HEK293 (cell line): ENCODE data around the gene LUZP2.

Experiments
- CTCF ChIA-PET: fragments of 350-600 bp; formaldehyde crosslinking; extraction: SDS; loops from one replicate; lab custom pipeline; 2021; ENCODE audit warnings: antibody characterized with exemption; lab: Yijun Ruan, JAX
- POLR2A ChIA-PET: fragments of 300-600 bp; formaldehyde crosslinking; extraction: SDS; loops from one replicate; lab custom pipeline; 2020; ENCODE audit warnings: antibody characterized with exemption, inconsistent platforms; lab: Yijun Ruan, JAX
- H3K27ac ChIP-seq: fragments of 200-500 bp; sonication (Bioruptor generic); 2 replicates; pipeline ENCODE4 v1.5.1; 2014; ENCODE audit warnings: low read depth, low read length, control low read depth, inconsistent platforms; ENCODE audit errors: extremely low read depth
- H3K36me3 ChIP-seq, 2 experiments: fragments of 200-500 bp in 1 of 2; sonication (Bioruptor generic) in 1 of 2; 1 replicate in 1 of 2; 2 replicates in 1 of 2; pipeline ENCODE4 v1.5.1; 2014 to 2017; ENCODE audit warnings: inconsistent platforms in 2 of 2, low read length in 2 of 2; ENCODE audit not compliant: control insufficient read depth in 2 of 2, insufficient read depth in 1 of 2
- H3K4me1 ChIP-seq: fragments of 200-500 bp; sonication (Bioruptor generic); 2 replicates; pipeline ENCODE4 v1.5.1; 2014; ENCODE audit warnings: mild to moderate bottlenecking, low read length, inconsistent platforms; ENCODE audit not compliant: control insufficient read depth, insufficient read depth
- H3K4me3 ChIP-seq: 2 replicates; pipeline ENCODE4 v1.5.1; 2011; ENCODE audit warnings: low read depth, mild to moderate bottlenecking, control low read depth, low read length, moderate library complexity
- H3K9me3 ChIP-seq: fragments of 200-500 bp; sonication (Bioruptor generic); 2 replicates; pipeline ENCODE4 v1.5.1; 2014; ENCODE audit warnings: low read depth, low read length, inconsistent platforms; ENCODE audit not compliant: control insufficient read depth, insufficient read depth
- EGR2 ChIP-seq: fragments of 450-650 bp; formaldehyde crosslinking; IDR thresholded peaks from 2 replicates; pipeline ENCODE4 v1.5.1; 2016; ENCODE audit warnings: low read depth, missing biosample characterization, missing genetic modification characterization
- GLIS2 ChIP-seq: fragments of 450-650 bp; formaldehyde crosslinking; IDR thresholded peaks from 2 replicates; pipeline ENCODE4 v1.5.1; 2016; ENCODE audit warnings: missing biosample characterization, missing genetic modification characterization
- KLF7 ChIP-seq: fragments of 450-650 bp; formaldehyde crosslinking; IDR thresholded peaks from 2 replicates; pipeline ENCODE4 v1.5.1; 2016; ENCODE audit warnings: missing biosample characterization, missing genetic modification characterization, borderline replicate concordance
- OSR2 ChIP-seq: fragments of 450-650 bp; formaldehyde crosslinking; IDR thresholded peaks from 2 replicates; pipeline ENCODE4 v1.5.1; 2016; ENCODE audit warnings: missing biosample characterization, missing genetic modification characterization
- PRDM1 ChIP-seq: fragments of 450-650 bp; formaldehyde crosslinking; IDR thresholded peaks from 2 replicates; pipeline ENCODE4; 2016; ENCODE audit warnings: missing biosample characterization, missing genetic modification characterization
- PRDM2 ChIP-seq: fragments of 450-650 bp; formaldehyde crosslinking; IDR thresholded peaks from 2 replicates; pipeline ENCODE4 v1.5.1; 2016; ENCODE audit warnings: missing biosample characterization, missing genetic modification characterization, borderline replicate concordance
- SETDB1 ChIP-seq: IDR thresholded peaks from one replicate; pipeline ENCODE4 v1.6.1; 2017; ENCODE audit warnings: mild to moderate bottlenecking, low read length, moderate library complexity, mixed read lengths; ENCODE audit not compliant: insufficient read length
- SP2 ChIP-seq: fragments of 450-650 bp; formaldehyde crosslinking; IDR thresholded peaks from 2 replicates; pipeline ENCODE4 v1.5.1; 2016; ENCODE audit warnings: missing biosample characterization, missing genetic modification characterization
- ZFP3 ChIP-seq: fragments of 450-650 bp; formaldehyde crosslinking; IDR thresholded peaks from 2 replicates; pipeline ENCODE4 v1.5.1; 2016; ENCODE audit warnings: low read depth, missing biosample characterization, missing genetic modification characterization
- ZFP37 ChIP-seq: fragments of 450-650 bp; formaldehyde crosslinking; IDR thresholded peaks from 2 replicates; pipeline ENCODE4 v1.5.1; 2016; ENCODE audit warnings: missing biosample characterization, missing genetic modification characterization
- ZNF184 ChIP-seq: fragments of 450-650 bp; IDR thresholded peaks from 2 replicates; pipeline ENCODE4 v1.5.1; 2018; ENCODE audit warnings: missing biosample characterization, mild to moderate bottlenecking, missing genetic modification characterization
- ZNF202 ChIP-seq: fragments of 450-650 bp; formaldehyde crosslinking; IDR thresholded peaks from 2 replicates; pipeline ENCODE4 v1.5.1; 2016; ENCODE audit warnings: missing biosample characterization, missing genetic modification characterization, borderline replicate concordance
- ZNF211 ChIP-seq: fragments of 450-650 bp; formaldehyde crosslinking; IDR thresholded peaks from 2 replicates; pipeline ENCODE4 v1.5.1; 2016; ENCODE audit warnings: low read depth, missing biosample characterization, missing genetic modification characterization
- ZNF214 ChIP-seq: fragments of 450-650 bp; formaldehyde crosslinking; IDR thresholded peaks from 2 replicates; pipeline ENCODE4 v1.5.1; 2017; ENCODE audit warnings: missing biosample characterization, mild to moderate bottlenecking, missing genetic modification characterization, borderline replicate concordance
- ZNF274 ChIP-seq, 2 experiments: fragments of 200-500 bp in 1 of 2; fragments of 450-650 bp in 1 of 2; sonication (Bioruptor generic) in 1 of 2; formaldehyde crosslinking in 1 of 2; IDR thresholded peaks; 2 replicates each; pipeline versions ENCODE4 v1.5.1 to v1.6.1; 2014 to 2016; ENCODE audit warnings: borderline replicate concordance in 1 of 2, inconsistent platforms in 1 of 2, low read length in 1 of 2, missing biosample characterization in 1 of 2, missing genetic modification characterization in 1 of 2
- ZNF394 ChIP-seq: fragments of 450-650 bp; formaldehyde crosslinking; IDR thresholded peaks from 2 replicates; pipeline ENCODE4 v1.5.1; 2016; ENCODE audit warnings: missing biosample characterization, missing genetic modification characterization, mild to moderate bottlenecking, moderate library complexity, borderline replicate concordance
- ZNF416 ChIP-seq: fragments of 450-650 bp; formaldehyde crosslinking; IDR thresholded peaks from 2 replicates; pipeline ENCODE4 v1.5.1; 2016; ENCODE audit warnings: missing biosample characterization, missing genetic modification characterization
- ZNF530 ChIP-seq: fragments of 450-650 bp; formaldehyde crosslinking; IDR thresholded peaks from 2 replicates; pipeline ENCODE4 v1.5.1; 2016; ENCODE audit warnings: low read depth, missing biosample characterization, missing genetic modification characterization
- ZNF548 ChIP-seq: fragments of 450-650 bp; formaldehyde crosslinking; IDR thresholded peaks from 2 replicates; pipeline ENCODE4 v1.5.1; 2016; ENCODE audit warnings: missing biosample characterization, missing genetic modification characterization
- ZNF560 ChIP-seq: fragments of 450-650 bp; formaldehyde crosslinking; IDR thresholded peaks from 2 replicates; pipeline ENCODE4 v1.5.1; 2017; ENCODE audit warnings: missing biosample characterization, missing genetic modification characterization, borderline replicate concordance
- ZNF747 ChIP-seq: fragments of 450-650 bp; formaldehyde crosslinking; IDR thresholded peaks from 2 replicates; pipeline ENCODE4 v1.5.1; 2016; ENCODE audit warnings: missing biosample characterization, missing genetic modification characterization
- ZNF776 ChIP-seq: fragments of 450-650 bp; formaldehyde crosslinking; IDR thresholded peaks from 2 replicates; pipeline ENCODE4 v1.5.0; 2017; ENCODE audit warnings: missing biosample characterization, missing genetic modification characterization, borderline replicate concordance
- ZXDB ChIP-seq: fragments of 450-650 bp; formaldehyde crosslinking; IDR thresholded peaks from 2 replicates; pipeline ENCODE4 v1.5.1; 2016; ENCODE audit warnings: missing biosample characterization, missing genetic modification characterization
- TF ChIP-seq, protein P1 (sequence below): fragments of 450-650 bp; IDR thresholded peaks from 2 replicates; pipeline ENCODE4 v1.5.1; 2018; ENCODE audit warnings: missing biosample characterization, missing genetic modification characterization
- TF ChIP-seq, protein P2 (sequence below): fragments of 450-650 bp; formaldehyde crosslinking; IDR thresholded peaks from 2 replicates; pipeline ENCODE4 v1.5.1; 2016; ENCODE audit warnings: missing biosample characterization, missing genetic modification characterization
- TF ChIP-seq, protein P3 (sequence below): fragments of 450-650 bp; formaldehyde crosslinking; IDR thresholded peaks from 2 replicates; pipeline ENCODE4 v1.5.1; 2017; ENCODE audit warnings: missing biosample characterization, missing genetic modification characterization

The LUZP2 gene

GRCh38 chr11:24767411-24767810, 270.6 kb downstream of the LUZP2 start:
- no peak for TF ChIP-seq ZNF416
- TF ChIP-seq SETDB1, result no peak
- no peak for TF ChIP-seq ZNF747 (tag by site-specific recombination)
- no peak for TF ChIP-seq ZNF214 (tag by site-specific recombination)
- no peak for TF ChIP-seq ZNF560 (tag by site-specific recombination)
- no peak for TF ChIP-seq ZNF202
- TF ChIP-seq ZXDB (tag by site-specific recombination), result no peak
- no peak for TF ChIP-seq EGR2 (tag by site-specific recombination)
- TF ChIP-seq, protein P1, sequence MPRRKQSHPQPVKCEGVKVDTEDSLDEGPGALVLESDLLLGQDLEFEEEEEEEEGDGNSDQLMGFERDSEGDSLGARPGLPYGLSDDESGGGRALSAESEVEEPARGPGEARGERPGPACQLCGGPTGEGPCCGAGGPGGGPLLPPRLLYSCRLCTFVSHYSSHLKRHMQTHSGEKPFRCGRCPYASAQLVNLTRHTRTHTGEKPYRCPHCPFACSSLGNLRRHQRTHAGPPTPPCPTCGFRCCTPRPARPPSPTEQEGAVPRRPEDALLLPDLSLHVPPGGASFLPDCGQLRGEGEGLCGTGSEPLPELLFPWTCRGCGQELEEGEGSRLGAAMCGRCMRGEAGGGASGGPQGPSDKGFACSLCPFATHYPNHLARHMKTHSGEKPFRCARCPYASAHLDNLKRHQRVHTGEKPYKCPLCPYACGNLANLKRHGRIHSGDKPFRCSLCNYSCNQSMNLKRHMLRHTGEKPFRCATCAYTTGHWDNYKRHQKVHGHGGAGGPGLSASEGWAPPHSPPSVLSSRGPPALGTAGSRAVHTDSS (tag by site-specific recombination), result no peak
- no peak for TF ChIP-seq ZNF394 (tag by site-specific recombination)
- TF ChIP-seq OSR2 (tag by site-specific recombination), result no peak
- TF ChIP-seq GLIS2, result no peak
- no peak for TF ChIP-seq ZNF548 (tag by site-specific recombination)
- no peak for TF ChIP-seq ZNF274 (IDR thresholded peaks at IDR 0.05; ENCODE audit: low read length)
- TF ChIP-seq ZNF274 (tag by site-specific recombination; IDR thresholded peaks at IDR 0.05; ENCODE audit: borderline replicate concordance), result no peak
- no peak for TF ChIP-seq ZFP37 (tag by site-specific recombination)
- no peaks in the 10 kb centered on the region for H3K4me1 ChIP-seq
- ChIA-PET POLR2A (no interaction called here), CTCF (interaction anchor here (0.7 kb wide), 1 partner anchor 270 kb away, joined by 3 read pairs; no protein-coding TSS in a partner anchor)
- H3K27ac ChIP-seq, result no peak overlapping the region
- no peaks in the 10 kb centered on the region for H3K36me3 ChIP-seq
- H3K4me3 ChIP-seq, result no peak overlapping the region
- no peaks in the 10 kb centered on the region for H3K9me3 ChIP-seq

DNA sequence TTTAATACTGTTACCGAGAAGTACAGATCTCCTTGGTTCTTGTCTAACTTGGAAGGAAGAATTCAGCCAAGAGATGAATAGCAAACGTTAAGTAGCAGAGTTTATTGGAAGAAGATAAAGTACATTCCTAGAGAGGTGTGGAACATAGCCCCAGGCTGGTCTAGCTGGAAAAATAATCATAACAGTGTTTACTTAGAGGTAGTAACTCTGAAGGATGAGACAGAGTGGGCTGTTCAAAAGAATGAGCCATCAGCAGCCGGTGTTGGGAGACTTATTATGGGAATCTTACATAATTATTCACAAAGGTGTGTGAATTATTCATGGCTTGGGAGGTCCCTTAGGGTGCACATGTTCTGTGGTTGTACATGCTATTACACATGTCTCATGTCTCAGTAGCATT, 276.5 kb downstream of the LUZP2 start:
- Histone ChIP-seq H3K9me3 (no peaks in the 10 kb centered on the region), H3K27ac (no peak overlapping the region), H3K4me1 (no peaks in the 10 kb centered on the region), H3K36me3 (no peaks in the 10 kb centered on the region), H3K4me3 (no peak overlapping the region)
- ChIA-PET CTCF (no interaction called here), POLR2A (no interaction called here)
- TF ChIP-seq ZXDB (tag by site-specific recombination) (no peak), PRDM2 (no peak), ZNF211 (no peak), ZNF530 (tag by site-specific recombination) (no peak), SP2 (tag by site-specific recombination) (no peak), PRDM1 (tag by site-specific recombination) (no peak), ZFP3 (tag by site-specific recombination) (no peak), ZNF776 (tag by site-specific recombination) (no peak), ZNF184 (tag by site-specific recombination) (no peak), KLF7 (no peak)
- TF ChIP-seq, protein P2, sequence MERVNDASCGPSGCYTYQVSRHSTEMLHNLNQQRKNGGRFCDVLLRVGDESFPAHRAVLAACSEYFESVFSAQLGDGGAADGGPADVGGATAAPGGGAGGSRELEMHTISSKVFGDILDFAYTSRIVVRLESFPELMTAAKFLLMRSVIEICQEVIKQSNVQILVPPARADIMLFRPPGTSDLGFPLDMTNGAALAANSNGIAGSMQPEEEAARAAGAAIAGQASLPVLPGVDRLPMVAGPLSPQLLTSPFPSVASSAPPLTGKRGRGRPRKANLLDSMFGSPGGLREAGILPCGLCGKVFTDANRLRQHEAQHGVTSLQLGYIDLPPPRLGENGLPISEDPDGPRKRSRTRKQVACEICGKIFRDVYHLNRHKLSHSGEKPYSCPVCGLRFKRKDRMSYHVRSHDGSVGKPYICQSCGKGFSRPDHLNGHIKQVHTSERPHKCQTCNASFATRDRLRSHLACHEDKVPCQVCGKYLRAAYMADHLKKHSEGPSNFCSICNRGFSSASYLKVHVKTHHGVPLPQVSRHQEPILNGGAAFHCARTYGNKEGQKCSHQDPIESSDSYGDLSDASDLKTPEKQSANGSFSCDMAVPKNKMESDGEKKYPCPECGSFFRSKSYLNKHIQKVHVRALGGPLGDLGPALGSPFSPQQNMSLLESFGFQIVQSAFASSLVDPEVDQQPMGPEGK (tag by site-specific recombination), result no peak
- TF ChIP-seq, protein P3, sequence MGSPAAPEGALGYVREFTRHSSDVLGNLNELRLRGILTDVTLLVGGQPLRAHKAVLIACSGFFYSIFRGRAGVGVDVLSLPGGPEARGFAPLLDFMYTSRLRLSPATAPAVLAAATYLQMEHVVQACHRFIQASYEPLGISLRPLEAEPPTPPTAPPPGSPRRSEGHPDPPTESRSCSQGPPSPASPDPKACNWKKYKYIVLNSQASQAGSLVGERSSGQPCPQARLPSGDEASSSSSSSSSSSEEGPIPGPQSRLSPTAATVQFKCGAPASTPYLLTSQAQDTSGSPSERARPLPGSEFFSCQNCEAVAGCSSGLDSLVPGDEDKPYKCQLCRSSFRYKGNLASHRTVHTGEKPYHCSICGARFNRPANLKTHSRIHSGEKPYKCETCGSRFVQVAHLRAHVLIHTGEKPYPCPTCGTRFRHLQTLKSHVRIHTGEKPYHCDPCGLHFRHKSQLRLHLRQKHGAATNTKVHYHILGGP (tag by site-specific recombination), result no peak
